HG02885 (cell line): ENCODE measurements around the gene CCDC80.
"Not testable (repeated sequence)": the region's sequence is repeated elsewhere in the genome, so short reads cannot be mapped to it uniquely, and the experiment has no call there.

Source experiments
- ATAC-seq: cut with Tn5 transposase; IDR thresholded peaks from one replicate; pipeline ENCODE4 v1.9.1; 2021; ENCODE audit warnings: mild to moderate bottlenecking; ENCODE audit not compliant: unreplicated experiment, poor library complexity

CCDC80 gene

GRCh38 chr3:112665009-112665408, 24.1 kb upstream of the CCDC80 start:
- not testable (repeated sequence) for ATAC-seq

- ATAC-seq: no peak
These were observed 15.1 kb upstream of the CCDC80 start for GRCh38 chr3:112656043-112656442.

GRCh38 chr3:112654979-112655378, 14.0 kb upstream of the CCDC80 start:
- no peak for ATAC-seq

GRCh38 chr3:112654492-112654891, 13.5 kb upstream of the CCDC80 start:
- no peak for ATAC-seq

GRCh38 chr3:112653881-112654300, 12.9 kb upstream of the CCDC80 start:
- ATAC-seq: no peak

- no peak for ATAC-seq
These were observed 12.4 kb upstream of the CCDC80 start for GRCh38 chr3:112653209-112653871.

GRCh38 chr3:112651516-112651915, 10.6 kb upstream of the CCDC80 start:
- no peak for ATAC-seq

- ATAC-seq: no peak
These were observed 10.1 kb upstream of the CCDC80 start for GRCh38 chr3:112651071-112651470.

GRCh38 chr3:112650482-112650881, 9.5 kb upstream of the CCDC80 start:
- ATAC-seq: no peak

GRCh38 chr3:112649478-112649735, 8.5 kb upstream of the CCDC80 start:
- no peak for ATAC-seq

GRCh38 chr3:112647122-112647521, 6.2 kb upstream of the CCDC80 start:
- no peak for ATAC-seq

- ATAC-seq: no peak
These were observed 5.7 kb upstream of the CCDC80 start for GRCh38 chr3:112646623-112647022.

GRCh38 chr3:112644453-112644852, 3.5 kb upstream of the CCDC80 start:
- ATAC-seq: no peak

GRCh38 chr3:112643621-112644240, 2.8 kb upstream of the CCDC80 start:
- no peak for ATAC-seq

GRCh38 chr3:112642912-112643506, 2.1 kb upstream of the CCDC80 start:
- ATAC-seq: peak; percentile 93

GRCh38 chr3:112640276-112640929, 540 bp downstream of the CCDC80 start:
- ATAC-seq: no peak

- no peak for ATAC-seq
These were observed 1.3 kb downstream of the CCDC80 start for GRCh38 chr3:112639455-112640225.

GRCh38 chr3:112638327-112639020, 2.5 kb downstream of the CCDC80 start:
- no peak for ATAC-seq

- no peak for ATAC-seq
These were observed 3.2 kb downstream of the CCDC80 start for GRCh38 chr3:112637700-112638099.

GRCh38 chr3:112635674-112636073, 5.3 kb downstream of the CCDC80 start:
- no peak for ATAC-seq
